WTC11 (cell line): ENCODE measurements around the gene PICK1. TPM values are rescaled to one million over a fixed set of nuclear protein-coding genes. Genes with fewer than 3 reads are reported as not detected.

Experiments
- ATAC-seq: fragments of 200-7000 bp; cut with Tn5 transposase; 2 replicates; pipeline ENCODE4 v1.10.0; 2021; ENCODE audit warnings: mild to moderate bottlenecking, moderate library complexity
- CTCF ChIA-PET: fragments of 300-600 bp; sonication (Branson Sonifier 250); formaldehyde crosslinking; loops from one replicate; lab custom pipeline; 2021; ENCODE audit warnings: antibody characterized with exemption; lab: Charles Lee
- POLR2A ChIA-PET: fragments of 350-600 bp; sonication (Branson Sonifier 250); formaldehyde crosslinking; loops from one replicate; lab custom pipeline; 2021; ENCODE audit warnings: antibody characterized with exemption; lab: Charles Lee
- DNase-seq: peaks from one replicate; pipeline ENCODE4 v3.0.0; 2021; ENCODE audit warnings: low spot score
- H3K27ac Mint-ChIP-seq: 2 replicates; pipeline ENCODE4 v1.8.0; 2021; ENCODE audit warnings: mixed read lengths
- H3K27me3 Mint-ChIP-seq: 2 replicates; pipeline ENCODE4 v1.8.0; 2021; ENCODE audit warnings: low read depth, mild to moderate bottlenecking, moderate library complexity, mixed read lengths
- H3K36me3 Mint-ChIP-seq: 2 replicates; pipeline ENCODE4 v1.8.0; 2021; ENCODE audit warnings: mixed read lengths
- H3K4me1 Mint-ChIP-seq: 2 replicates; pipeline ENCODE4 v1.8.0; 2022; ENCODE audit warnings: mixed read lengths
- H3K4me3 Mint-ChIP-seq: 2 replicates; pipeline ENCODE4 v1.8.0; 2021; ENCODE audit warnings: mild to moderate bottlenecking, moderate library complexity, mixed read lengths
- H3K9me3 Mint-ChIP-seq: 2 replicates; pipeline ENCODE4 v1.8.0; 2021; ENCODE audit warnings: mixed read lengths
- CBFB ChIP-seq: sonication (generic); formaldehyde crosslinking; IDR thresholded peaks from 2 replicates; pipeline ENCODE4 v1.8.1; 2022; ENCODE audit warnings: mild to moderate bottlenecking, low read depth, missing genetic modification reagents
- FOXJ3 ChIP-seq: sonication (generic); formaldehyde crosslinking; IDR thresholded peaks from 2 replicates; pipeline ENCODE4 v1.9.0; 2021; ENCODE audit warnings: missing genetic modification reagents, mild to moderate bottlenecking, borderline replicate concordance
- FOXP1 ChIP-seq: sonication (generic); formaldehyde crosslinking; IDR thresholded peaks from 2 replicates; pipeline ENCODE4 v1.8.0; 2022; ENCODE audit warnings: missing genetic modification reagents, mild to moderate bottlenecking, moderate library complexity, borderline replicate concordance
- KAT7 ChIP-seq: sonication (generic); formaldehyde crosslinking; IDR thresholded peaks from 2 replicates; pipeline ENCODE4 v1.8.1; 2023; ENCODE audit warnings: missing genetic modification reagents, mild to moderate bottlenecking, borderline replicate concordance
- NR1H2 ChIP-seq: sonication (generic); formaldehyde crosslinking; IDR thresholded peaks from 2 replicates; pipeline ENCODE4 v1.9.0; 2021; ENCODE audit warnings: mild to moderate bottlenecking, moderate library complexity, missing genetic modification reagents
- PRRX2 ChIP-seq: fragments of 250-450 bp; sonication (Bioruptor Pico); IDR thresholded peaks from 2 replicates; pipeline ENCODE4 v1.8.0; 2021; ENCODE audit warnings: mild to moderate bottlenecking
- SOX15 ChIP-seq: fragments of 250-450 bp; sonication (Bioruptor Pico); IDR thresholded peaks from 2 replicates; pipeline ENCODE4 v1.9.0; 2021; ENCODE audit warnings: mild to moderate bottlenecking
- SP1 ChIP-seq: sonication (generic); formaldehyde crosslinking; conservative IDR thresholded peaks from 2 replicates; pipeline ENCODE4 v1.8.1; 2022; ENCODE audit warnings: missing genetic modification reagents
- TEAD1 ChIP-seq: sonication (generic); formaldehyde crosslinking; IDR thresholded peaks from 2 replicates; pipeline ENCODE4 v1.8.0; 2022; ENCODE audit warnings: mild to moderate bottlenecking, missing genetic modification reagents
- total RNA-seq: library from RNA; stranded (reverse); gene quantifications from 3 replicates; pipeline ENCODE4 v1.2.3, GENCODE V29; 2021
- TF ChIP-seq, protein P1 (sequence below): fragments of 200-600 bp; IDR thresholded peaks from 2 replicates; pipeline ENCODE4 v1.8.0; 2022; ENCODE audit warnings: antibody characterized with exemption
- TF ChIP-seq, protein P2 (sequence below): sonication (generic); formaldehyde crosslinking; IDR thresholded peaks from 2 replicates; pipeline ENCODE4 v1.8.1; 2023; ENCODE audit warnings: mild to moderate bottlenecking, missing genetic modification reagents, borderline replicate concordance
- TF ChIP-seq, protein P3 (sequence below): sonication (generic); formaldehyde crosslinking; IDR thresholded peaks from 2 replicates; pipeline ENCODE4 v1.8.1; 2023; ENCODE audit warnings: mild to moderate bottlenecking, moderate library complexity, missing genetic modification reagents
- TF ChIP-seq, protein P4 (sequence below): sonication (generic); formaldehyde crosslinking; IDR thresholded peaks from 2 replicates; pipeline ENCODE4 v1.8.0; 2022; ENCODE audit warnings: mild to moderate bottlenecking, missing genetic modification reagents
- TF ChIP-seq, protein P5 (sequence below): sonication (generic); formaldehyde crosslinking; IDR thresholded peaks from 2 replicates; pipeline ENCODE4 v1.8.1; 2023; ENCODE audit warnings: mild to moderate bottlenecking, missing genetic modification reagents, moderate library complexity
- TF ChIP-seq, protein P6 (sequence below): fragments of 250-450 bp; sonication (Bioruptor Pico); IDR thresholded peaks from 2 replicates; pipeline ENCODE4 v1.9.0; 2021; ENCODE audit warnings: mild to moderate bottlenecking

PICK1 gene
- total RNA-seq, 1 experiment from 2014 or later, result 33.4 TPM

DNA sequence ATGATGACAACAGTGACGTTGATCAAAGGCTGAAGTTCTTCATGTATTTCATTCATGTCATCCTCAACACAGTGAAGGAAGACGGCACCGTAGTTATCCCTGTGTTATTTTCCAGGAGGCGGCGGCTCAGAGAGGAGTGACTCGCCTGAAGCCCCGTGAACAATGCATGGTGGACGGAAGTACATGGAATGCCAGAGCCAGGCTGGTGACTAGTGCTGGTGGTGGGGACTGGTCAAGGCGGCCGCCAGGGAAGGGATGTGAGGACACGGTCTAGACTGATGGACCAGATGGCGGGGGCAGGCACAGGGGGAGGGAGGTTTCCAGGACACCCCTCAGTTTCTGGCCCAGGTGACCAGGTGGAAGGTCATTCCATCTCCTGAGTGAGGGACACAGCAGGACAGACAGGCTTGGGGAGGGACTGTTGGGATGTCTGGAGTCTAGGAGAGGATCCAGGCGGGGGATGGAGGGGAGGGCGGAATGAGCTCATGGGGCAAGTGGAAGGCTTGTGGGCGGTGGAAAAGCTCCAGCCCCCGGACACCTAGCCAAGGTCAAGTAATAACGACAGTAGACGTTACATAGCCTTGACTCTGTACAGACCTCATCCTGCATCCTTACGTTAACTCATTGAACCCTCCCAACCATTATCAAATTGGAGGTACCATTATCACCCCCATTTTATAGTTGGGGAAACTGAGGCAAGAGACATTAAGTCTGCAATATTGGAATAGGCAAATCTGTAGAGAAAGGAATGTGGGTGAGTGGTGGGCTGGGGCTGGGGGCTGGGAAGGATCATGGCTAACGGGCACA, 16.0 kb upstream of the PICK1 start:
- no peaks in the 10 kb centered on the region for H3K4me1 Mint-ChIP-seq
- no peak overlapping the region for H3K4me3 Mint-ChIP-seq
- ChIA-PET POLR2A (no interaction called here), CTCF (interaction anchor here (1.4 to 2.4 kb wide), 2 partner anchors 11 to 57 kb away, joined by 6 to 13 read pairs; no protein-coding TSS in a partner anchor)
- no peaks in the 10 kb centered on the region for H3K36me3 Mint-ChIP-seq
- no peaks in the 10 kb centered on the region; the same call in 1 of the 2 replicates for H3K27me3 Mint-ChIP-seq
- TF ChIP-seq, protein P1, sequence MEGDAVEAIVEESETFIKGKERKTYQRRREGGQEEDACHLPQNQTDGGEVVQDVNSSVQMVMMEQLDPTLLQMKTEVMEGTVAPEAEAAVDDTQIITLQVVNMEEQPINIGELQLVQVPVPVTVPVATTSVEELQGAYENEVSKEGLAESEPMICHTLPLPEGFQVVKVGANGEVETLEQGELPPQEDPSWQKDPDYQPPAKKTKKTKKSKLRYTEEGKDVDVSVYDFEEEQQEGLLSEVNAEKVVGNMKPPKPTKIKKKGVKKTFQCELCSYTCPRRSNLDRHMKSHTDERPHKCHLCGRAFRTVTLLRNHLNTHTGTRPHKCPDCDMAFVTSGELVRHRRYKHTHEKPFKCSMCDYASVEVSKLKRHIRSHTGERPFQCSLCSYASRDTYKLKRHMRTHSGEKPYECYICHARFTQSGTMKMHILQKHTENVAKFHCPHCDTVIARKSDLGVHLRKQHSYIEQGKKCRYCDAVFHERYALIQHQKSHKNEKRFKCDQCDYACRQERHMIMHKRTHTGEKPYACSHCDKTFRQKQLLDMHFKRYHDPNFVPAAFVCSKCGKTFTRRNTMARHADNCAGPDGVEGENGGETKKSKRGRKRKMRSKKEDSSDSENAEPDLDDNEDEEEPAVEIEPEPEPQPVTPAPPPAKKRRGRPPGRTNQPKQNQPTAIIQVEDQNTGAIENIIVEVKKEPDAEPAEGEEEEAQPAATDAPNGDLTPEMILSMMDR, result no peak
- TF ChIP-seq, protein P2, sequence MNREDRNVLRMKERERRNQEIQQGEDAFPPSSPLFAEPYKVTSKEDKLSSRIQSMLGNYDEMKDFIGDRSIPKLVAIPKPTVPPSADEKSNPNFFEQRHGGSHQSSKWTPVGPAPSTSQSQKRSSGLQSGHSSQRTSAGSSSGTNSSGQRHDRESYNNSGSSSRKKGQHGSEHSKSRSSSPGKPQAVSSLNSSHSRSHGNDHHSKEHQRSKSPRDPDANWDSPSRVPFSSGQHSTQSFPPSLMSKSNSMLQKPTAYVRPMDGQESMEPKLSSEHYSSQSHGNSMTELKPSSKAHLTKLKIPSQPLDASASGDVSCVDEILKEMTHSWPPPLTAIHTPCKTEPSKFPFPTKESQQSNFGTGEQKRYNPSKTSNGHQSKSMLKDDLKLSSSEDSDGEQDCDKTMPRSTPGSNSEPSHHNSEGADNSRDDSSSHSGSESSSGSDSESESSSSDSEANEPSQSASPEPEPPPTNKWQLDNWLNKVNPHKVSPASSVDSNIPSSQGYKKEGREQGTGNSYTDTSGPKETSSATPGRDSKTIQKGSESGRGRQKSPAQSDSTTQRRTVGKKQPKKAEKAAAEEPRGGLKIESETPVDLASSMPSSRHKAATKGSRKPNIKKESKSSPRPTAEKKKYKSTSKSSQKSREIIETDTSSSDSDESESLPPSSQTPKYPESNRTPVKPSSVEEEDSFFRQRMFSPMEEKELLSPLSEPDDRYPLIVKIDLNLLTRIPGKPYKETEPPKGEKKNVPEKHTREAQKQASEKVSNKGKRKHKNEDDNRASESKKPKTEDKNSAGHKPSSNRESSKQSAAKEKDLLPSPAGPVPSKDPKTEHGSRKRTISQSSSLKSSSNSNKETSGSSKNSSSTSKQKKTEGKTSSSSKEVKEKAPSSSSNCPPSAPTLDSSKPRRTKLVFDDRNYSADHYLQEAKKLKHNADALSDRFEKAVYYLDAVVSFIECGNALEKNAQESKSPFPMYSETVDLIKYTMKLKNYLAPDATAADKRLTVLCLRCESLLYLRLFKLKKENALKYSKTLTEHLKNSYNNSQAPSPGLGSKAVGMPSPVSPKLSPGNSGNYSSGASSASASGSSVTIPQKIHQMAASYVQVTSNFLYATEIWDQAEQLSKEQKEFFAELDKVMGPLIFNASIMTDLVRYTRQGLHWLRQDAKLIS (CRISPR knock-in tag), result no peak
- TF ChIP-seq, protein P3, sequence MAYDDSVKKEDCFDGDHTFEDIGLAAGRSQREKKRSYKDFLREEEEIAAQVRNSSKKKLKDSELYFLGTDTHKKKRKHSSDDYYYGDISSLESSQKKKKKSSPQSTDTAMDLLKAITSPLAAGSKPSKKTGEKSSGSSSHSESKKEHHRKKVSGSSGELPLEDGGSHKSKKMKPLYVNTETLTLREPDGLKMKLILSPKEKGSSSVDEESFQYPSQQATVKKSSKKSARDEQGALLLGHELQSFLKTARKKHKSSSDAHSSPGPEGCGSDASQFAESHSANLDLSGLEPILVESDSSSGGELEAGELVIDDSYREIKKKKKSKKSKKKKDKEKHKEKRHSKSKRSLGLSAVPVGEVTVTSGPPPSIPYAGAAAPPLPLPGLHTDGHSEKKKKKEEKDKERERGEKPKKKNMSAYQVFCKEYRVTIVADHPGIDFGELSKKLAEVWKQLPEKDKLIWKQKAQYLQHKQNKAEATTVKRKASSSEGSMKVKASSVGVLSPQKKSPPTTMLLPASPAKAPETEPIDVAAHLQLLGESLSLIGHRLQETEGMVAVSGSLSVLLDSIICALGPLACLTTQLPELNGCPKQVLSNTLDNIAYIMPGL (CRISPR knock-in tag), result no peak
- TF ChIP-seq PRRX2 (CRISPR knock-in tag) (no peak), FOXJ3 (CRISPR knock-in tag) (no peak), SOX15 (CRISPR knock-in tag) (no peak), KAT7 (CRISPR knock-in tag) (no peak), TEAD1 (no peak), FOXP1 (CRISPR knock-in tag) (no peak), CBFB (no peak), NR1H2 (CRISPR knock-in tag) (no peak), SP1 (CRISPR knock-in tag) (no peak)
- TF ChIP-seq, protein P4, sequence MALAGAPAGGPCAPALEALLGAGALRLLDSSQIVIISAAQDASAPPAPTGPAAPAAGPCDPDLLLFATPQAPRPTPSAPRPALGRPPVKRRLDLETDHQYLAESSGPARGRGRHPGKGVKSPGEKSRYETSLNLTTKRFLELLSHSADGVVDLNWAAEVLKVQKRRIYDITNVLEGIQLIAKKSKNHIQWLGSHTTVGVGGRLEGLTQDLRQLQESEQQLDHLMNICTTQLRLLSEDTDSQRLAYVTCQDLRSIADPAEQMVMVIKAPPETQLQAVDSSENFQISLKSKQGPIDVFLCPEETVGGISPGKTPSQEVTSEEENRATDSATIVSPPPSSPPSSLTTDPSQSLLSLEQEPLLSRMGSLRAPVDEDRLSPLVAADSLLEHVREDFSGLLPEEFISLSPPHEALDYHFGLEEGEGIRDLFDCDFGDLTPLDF (CRISPR knock-in tag), result no peak
- TF ChIP-seq, protein P5, sequence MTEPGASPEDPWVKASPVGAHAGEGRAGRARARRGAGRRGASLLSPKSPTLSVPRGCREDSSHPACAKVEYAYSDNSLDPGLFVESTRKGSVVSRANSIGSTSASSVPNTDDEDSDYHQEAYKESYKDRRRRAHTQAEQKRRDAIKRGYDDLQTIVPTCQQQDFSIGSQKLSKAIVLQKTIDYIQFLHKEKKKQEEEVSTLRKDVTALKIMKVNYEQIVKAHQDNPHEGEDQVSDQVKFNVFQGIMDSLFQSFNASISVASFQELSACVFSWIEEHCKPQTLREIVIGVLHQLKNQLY (CRISPR knock-in tag), result no peak
- TF ChIP-seq, protein P6, sequence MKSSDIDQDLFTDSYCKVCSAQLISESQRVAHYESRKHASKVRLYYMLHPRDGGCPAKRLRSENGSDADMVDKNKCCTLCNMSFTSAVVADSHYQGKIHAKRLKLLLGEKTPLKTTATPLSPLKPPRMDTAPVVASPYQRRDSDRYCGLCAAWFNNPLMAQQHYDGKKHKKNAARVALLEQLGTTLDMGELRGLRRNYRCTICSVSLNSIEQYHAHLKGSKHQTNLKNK (CRISPR knock-in tag), result no peak
- no peak for ATAC-seq
- H3K27ac Mint-ChIP-seq, result no peak overlapping the region
- DNase-seq, result no peak
- no peaks in the 10 kb centered on the region for H3K9me3 Mint-ChIP-seq
